ENCODE results near the gene SCLY.

DNA sequence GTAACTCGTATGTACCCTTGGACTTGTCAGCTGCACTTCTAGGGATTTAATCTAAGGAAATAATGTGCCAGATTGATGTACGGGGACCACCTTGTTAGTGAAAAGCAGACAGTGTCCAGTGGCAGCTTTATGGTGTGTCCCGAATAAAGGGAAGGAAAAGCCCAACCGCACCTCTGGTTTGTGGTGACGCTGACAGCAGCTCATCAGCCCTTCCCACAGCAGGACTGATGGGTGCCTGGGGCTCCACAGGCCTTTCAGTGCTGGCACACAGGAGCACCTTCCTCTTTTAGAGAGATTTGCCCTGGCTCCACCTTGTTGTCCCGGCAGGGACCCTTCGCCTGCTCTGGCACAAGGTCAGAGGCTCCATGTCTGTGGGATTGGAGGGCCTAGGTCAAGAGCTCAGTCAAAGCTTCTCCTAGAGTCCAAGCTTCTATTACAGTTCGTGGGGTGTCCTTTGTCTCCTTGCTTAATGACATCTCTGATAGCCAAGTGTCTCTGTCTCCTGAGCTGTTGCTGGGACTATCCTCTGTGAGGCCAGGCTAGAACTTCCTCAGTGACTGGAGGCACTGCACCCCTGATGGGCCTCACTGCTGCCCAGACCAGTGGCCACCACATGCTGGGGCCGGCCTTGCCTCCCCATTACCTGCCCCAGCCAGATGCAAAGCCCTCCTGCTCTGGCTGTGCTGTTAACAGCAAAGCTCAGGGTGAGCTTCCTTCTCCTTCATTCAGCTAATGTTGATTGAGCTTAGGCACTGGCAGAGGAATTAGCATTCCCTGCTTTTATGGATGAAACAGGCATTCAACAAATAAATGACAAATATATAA is 33.0 kb upstream of the SCLY start:
- TF ChIP-seq, protein P1, sequence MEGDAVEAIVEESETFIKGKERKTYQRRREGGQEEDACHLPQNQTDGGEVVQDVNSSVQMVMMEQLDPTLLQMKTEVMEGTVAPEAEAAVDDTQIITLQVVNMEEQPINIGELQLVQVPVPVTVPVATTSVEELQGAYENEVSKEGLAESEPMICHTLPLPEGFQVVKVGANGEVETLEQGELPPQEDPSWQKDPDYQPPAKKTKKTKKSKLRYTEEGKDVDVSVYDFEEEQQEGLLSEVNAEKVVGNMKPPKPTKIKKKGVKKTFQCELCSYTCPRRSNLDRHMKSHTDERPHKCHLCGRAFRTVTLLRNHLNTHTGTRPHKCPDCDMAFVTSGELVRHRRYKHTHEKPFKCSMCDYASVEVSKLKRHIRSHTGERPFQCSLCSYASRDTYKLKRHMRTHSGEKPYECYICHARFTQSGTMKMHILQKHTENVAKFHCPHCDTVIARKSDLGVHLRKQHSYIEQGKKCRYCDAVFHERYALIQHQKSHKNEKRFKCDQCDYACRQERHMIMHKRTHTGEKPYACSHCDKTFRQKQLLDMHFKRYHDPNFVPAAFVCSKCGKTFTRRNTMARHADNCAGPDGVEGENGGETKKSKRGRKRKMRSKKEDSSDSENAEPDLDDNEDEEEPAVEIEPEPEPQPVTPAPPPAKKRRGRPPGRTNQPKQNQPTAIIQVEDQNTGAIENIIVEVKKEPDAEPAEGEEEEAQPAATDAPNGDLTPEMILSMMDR (conservative IDR thresholded peaks at IDR 0.05; ENCODE audit: low read length) = no peak
- TF ChIP-seq EZH2phosphoT487 (IDR thresholded peaks at IDR 0.05; ENCODE audit: borderline replicate concordance) = no peak
